Activated effector memory CD4-positive, alpha-beta T cell treated with anti-CD3 and anti-CD28 coated beads, Interleukin-2, amount 50 U/mL, for 16 hours (primary cell): ENCODE data around the gene LRRC19.

Source experiments
- DNase-seq: peaks from one replicate; pipeline ENCODE4 v3.0.0-alpha.2; 2020

The LRRC19 gene

DNA sequence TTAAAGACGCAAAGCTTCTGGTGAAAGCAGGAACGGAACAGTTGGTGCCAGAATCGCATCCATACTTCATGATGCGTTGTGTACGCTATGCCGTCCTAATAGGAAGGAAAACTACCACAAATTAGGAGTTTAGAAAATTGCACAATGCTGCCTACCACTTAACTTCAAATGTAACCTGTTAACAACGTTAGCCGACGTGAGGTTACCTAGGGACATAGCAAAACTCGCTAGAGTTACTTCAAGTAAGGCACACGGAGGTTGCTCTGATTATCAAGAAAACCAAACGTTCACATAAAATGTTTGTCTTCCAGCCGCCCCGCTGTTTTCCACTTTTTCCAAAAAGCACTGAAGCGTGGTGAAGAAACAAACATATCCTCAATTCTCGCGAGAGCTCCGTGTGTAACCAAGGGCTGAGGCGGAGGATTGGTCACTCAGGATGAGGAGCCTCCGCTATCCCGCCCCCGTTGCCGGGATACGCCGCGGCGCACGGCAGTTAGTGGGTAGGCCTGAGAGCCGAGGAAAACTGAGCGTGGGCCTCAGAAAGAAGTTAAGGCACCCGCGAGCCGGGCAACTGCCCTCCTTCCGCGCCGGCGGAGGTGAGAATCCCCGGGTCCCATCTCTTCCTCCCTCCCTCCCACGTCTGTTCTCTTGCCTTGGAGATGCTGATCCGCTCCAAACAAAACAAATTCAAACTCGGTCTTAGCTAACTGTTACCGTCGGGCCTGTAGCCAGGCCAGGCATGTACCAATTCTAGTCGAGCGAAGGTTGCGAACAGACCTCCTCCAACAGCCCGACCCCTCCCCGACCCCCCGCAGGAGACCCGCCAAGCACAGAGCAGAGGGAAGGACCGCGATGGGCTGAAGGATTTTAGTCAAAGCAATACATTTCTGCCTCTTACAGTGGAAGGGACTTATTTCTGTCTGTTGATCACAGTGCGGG is 49.3 kb downstream of the LRRC19 start, which contains the start of gene IFT74:
IFT74 (plus strand) TSS at position 492 of the 939 bp plus-strand sequence. CDS start 5,556 bp downstream, outside the sequence.
- peak; percentile 97 for DNase-seq

DNA sequence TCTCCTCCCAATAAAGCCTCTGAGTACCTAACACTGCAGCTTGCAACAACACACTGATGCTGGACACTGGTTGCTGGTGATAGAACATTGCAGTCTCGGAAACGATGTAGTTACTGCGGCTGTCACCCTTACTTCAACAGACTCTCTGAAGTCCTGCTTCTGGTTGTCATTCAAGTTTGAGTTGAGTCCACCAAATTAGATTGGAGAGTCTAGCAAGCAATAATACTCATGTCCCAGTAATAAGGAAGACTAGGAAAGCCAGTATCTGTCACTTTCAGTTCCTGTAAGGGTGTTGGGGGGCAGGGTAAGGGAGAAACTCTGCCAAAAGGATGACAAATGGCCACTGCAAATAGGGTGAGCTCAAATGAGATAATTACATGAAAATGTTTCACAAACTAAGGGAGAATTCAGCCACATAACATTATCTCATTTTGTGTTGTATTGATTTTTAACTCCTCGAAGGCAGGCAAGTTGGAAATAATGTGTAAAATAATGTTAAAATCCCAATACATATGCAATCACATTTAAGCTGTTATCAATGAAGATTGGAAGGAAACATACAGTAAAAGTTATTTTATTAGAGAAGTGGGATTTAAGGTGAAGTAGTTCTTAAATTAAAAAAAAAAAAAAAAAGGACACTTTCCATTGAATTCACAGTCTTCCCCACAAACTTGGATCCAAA is 50.1 kb downstream of the LRRC19 start:
- no peak for DNase-seq

DNA sequence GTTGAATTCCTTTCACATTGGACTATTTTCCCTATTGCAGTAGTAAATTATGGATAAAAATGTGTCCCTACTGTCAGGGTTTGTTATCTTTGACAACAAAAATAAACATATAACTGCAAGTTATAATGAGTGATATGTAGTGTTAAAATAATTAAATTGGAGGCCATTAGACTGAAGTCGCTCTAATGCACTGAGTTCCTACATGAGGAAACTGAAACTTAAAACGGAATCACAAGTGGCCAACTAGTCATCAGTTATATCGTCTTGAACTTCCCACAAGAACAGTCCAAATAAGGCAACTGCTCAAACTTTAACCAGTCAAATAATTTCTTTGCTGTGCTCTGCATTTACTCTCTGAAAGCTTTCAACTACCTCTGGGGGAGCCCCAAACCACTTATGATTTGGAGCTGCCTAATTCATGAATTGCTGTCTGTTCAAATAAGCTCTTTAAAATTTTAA is 51.4 kb downstream of the LRRC19 start:
- no peak for DNase-seq

DNA sequence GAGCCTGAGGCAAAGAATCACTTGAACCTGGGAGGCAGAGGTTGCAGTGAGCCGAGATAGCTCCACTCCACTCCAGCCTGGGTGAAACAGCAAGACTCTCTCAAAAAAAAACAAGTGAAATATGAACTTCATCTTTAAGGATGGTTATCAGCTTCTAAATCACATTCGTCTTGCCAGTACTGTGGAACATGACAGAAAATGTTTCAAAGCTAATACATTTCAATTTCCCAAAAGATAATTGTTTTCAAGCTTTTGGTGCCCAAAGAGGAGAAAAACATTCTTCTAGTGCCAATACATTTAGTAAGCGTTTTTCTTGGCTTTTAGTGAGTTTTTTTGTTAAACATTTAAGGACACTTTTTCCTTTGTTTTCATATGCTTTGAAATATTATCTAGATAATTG is 53.7 kb downstream of the LRRC19 start:
- DNase-seq, result no peak

DNA sequence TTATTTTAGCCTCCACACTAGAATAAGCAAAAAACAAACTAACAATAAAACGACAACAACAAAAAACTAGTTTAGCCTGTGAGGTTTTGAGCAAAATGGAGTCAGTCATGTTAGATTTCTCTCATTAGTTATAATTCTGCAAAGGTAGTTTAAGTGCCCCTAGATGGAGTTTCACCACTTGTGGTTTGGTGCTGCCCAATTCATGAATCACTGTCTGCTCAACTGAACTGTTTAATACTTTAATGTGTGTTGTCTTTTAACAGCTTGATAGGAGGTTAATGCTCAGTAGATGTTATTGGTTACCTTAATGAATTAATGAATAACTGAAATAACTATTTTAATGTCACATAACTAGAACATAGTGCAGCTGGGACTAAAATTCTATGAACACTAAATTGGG is 55.0 kb downstream of the LRRC19 start:
- no peak for DNase-seq

DNA sequence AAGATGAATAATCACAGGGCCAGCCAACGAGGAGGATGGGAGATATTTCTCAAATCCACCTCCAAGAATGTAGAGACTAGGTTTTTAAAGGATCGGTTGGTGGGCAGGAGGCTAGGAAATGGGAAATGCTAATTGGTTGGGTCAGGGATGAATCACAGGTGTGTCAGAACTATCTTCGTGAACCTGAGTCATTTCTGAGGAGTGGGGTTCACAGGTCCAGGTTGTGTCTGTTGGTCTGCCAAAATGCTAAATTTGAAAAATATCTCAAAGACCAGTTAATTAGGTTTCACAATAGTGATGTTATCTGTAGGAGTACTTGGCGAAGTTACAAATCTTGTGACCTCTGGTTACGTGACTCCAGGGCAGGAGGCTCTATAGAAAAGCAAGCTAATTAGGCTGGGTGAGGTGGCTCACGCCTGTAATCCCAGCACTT is 55.8 kb downstream of the LRRC19 start:
- DNase-seq, result no peak

DNA sequence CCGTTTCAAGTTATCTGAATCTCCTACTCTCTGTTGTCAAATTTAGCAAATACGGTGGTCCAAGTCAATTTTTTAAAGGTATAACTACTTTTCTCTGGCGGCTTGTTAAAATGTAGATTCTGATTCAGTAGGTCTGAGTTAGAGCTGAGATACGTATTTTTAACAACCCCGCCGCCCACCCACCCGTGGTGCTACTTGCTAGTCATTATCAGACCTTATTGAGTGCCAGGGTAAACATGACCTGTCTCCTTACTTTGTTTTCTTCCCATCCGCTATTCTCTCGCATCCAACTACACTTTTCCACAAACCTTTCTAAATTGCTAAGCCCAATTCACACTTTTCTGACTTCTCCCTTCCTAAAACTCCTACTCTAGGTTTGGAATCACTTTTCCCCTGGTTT is 57.7 kb downstream of the LRRC19 start:
- peak; percentile 73 for DNase-seq

DNA sequence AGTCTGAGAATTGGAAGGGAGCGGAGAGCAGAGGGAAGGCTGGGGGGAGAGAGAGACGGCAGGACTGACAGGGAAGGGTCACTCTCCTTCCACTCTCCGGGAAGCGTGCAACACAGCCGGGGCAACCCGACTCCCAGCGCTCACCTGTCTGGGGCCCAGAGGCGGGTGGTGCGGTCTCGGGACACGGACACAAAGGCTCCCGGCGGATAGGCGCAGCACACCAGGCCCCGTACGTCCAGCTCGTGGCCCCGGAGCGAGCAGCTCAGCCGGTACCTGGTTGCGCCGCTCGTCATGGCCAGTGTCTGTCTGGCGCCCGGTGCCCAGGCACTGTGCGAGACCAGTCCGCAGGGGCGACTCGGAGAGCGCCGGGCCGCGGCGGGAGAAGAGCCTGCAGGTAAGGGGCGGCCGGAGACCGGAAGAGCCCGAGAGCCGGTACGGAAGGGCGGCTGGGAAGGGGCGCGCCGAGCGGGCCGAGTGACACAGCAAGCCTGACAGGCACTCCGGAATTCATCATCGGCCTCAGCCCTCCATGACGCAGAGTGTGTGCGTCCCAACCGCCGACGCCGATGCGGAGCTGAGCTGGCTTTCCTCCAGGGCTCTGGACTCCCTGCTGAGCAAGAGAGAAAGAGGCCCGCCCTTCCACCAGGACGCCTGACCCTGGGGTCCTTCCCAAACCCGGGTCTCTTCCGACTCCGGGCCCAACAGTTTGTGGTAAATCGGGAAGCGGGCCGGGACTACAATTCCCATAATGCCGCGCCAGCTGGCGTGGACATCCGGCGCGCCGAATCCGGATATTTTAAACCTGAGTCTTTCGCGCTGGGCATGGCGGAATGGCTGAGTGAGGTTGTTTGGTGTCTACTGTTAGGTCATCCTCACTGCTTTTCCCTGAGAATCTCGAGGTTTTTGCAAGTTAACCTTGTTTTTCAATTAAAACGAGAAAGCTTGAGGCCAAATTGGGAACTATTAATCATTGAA is 58.4 kb downstream of the LRRC19 start, which contains the start of gene PLAA:
PLAA (minus strand) TSS at position 490 of the 975 bp plus-strand sequence; CDS start at position 293, 197 bp downstream.
- peak; percentile 94 for DNase-seq

DNA sequence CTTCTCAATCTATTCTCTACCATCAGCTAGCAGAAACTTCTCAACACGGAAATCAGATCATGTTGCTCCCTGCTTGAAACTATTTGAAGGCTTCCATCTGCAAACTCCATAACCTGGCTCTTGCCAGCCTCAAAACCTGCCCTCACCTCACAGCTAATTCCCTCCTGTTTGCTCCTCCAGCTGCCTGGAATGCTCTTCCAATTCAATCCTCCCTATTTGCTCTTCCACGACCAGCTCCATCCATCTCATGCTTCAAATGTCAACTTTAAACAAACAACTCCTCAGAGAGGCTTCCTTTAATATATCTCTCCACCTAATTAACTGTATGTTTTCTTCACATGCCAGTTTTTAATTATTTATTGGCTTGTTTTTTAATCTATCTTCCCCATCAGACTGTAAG is 59.9 kb downstream of the LRRC19 start:
- no peak for DNase-seq
